ENCODE data around the gene WDTC1. TPM values are rescaled to one million over a fixed set of nuclear protein-coding genes. Genes with fewer than 3 reads are reported as not detected.

WDTC1 gene
- total RNA-seq, 1 donor from 2014 or later: 53.8 TPM

- no peak for TF ChIP-seq CTCF (IDR thresholded peaks at IDR 0.05; ENCODE audit: unreplicated experiment)
- Mint-ChIP-seq H3K27me3 (no peaks in the 10 kb centered on the region), H3K4me3 (ENCODE audit: low read depth) (no peak overlapping the region), H3K4me1 (ENCODE audit: low read depth) (no peaks in the 10 kb centered on the region), H3K27ac (no peak overlapping the region), H3K36me3 (ENCODE audit: insufficient read depth) (peaks cover 5% of the 10 kb centered on the region), H3K9me3 (ENCODE audit: low read depth) (no peaks in the 10 kb centered on the region)
- DNase-seq (ENCODE audit: low spot score, unreplicated experiment): no peak
Measured at GRCh38 chr1:27335506-27336422, 101.3 kb downstream of the WDTC1 start.

DNA sequence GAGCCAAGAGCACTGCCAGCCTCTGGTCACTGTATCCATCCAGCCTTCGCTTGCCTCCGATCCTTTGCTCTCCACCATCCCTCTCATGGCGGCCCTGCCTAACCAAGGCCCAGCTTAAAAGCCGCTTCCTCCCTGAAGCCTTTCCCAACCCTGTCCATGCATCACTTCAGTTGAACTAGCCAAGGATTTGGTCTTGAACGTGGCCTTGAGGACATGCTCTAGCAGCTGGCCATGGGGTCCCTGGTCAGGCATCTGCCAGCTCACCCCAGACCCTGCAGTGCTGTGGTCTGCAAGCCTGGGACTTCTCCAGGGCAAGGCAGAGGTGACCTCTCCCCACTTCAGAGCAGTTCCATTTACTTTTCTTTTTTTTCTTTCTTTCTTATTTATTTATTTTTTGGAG is 102.3 kb downstream of the WDTC1 start:
- Mint-ChIP-seq H3K36me3 (ENCODE audit: insufficient read depth) (peaks cover 5% of the 10 kb centered on the region), H3K4me3 (ENCODE audit: low read depth) (no peak overlapping the region), H3K4me1 (ENCODE audit: low read depth) (peaks cover 1% of the 10 kb centered on the region), H3K27me3 (no peaks in the 10 kb centered on the region), H3K27ac (no peak overlapping the region), H3K9me3 (ENCODE audit: low read depth) (no peaks in the 10 kb centered on the region)
- no peak for TF ChIP-seq CTCF (IDR thresholded peaks at IDR 0.05; ENCODE audit: unreplicated experiment)
- DNase-seq (ENCODE audit: low spot score, unreplicated experiment): no peak

DNA sequence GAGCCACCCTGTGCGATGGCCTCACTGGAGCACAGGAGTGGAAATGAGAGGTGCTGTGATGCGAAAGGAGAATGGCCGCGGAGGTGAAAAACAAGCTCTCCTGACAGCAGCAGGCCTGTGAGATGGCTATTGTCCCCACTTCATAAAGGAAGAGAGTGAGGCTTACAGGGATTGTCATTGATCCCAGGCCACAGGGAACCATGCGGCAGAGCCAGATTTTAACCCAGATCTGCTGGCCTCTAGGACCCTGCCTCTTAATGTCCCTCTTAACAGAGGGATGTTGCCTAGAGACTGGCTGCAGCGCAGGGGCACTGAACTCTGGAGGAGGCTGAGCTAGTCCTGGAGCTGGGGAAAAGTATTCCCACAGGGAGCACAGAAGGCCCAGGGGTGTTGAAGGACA is 104.3 kb downstream of the WDTC1 start:
- Mint-ChIP-seq H3K27ac (no peak overlapping the region), H3K36me3 (ENCODE audit: insufficient read depth) (peaks cover 5% of the 10 kb centered on the region)

DNA sequence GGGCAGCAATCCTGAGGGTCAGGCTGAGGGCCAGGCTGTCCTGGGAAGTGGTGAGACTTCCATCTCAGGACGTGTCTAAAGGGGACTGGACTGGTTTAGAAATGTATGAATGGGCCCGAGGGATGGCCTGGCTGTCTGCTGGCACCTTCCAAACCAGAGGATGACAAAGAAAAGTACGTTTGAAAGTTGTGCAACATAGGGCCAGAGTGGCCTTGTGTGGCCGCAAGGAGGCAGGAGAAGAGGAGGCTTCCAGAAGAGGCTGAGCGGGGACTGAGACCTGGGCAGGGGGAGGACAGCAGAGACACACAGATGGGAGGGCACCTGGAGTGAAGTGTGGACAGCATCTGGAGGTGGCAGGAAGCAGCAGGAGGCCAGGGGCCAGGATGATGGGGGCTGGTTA is 104.8 kb downstream of the WDTC1 start:
- Mint-ChIP-seq H3K9me3 (ENCODE audit: low read depth) (no peaks in the 10 kb centered on the region), H3K36me3 (ENCODE audit: insufficient read depth) (peaks cover 5% of the 10 kb centered on the region), H3K4me1 (ENCODE audit: low read depth) (peaks cover 14% of the 10 kb centered on the region), H3K27me3 (peaks cover 7% of the 10 kb centered on the region), H3K27ac (no peak overlapping the region), H3K4me3 (ENCODE audit: low read depth) (no peak overlapping the region)
- TF ChIP-seq CTCF (IDR thresholded peaks at IDR 0.05; ENCODE audit: unreplicated experiment): no peak
- no peak for DNase-seq (ENCODE audit: low spot score, unreplicated experiment)

More for the DNA sequence above, 104.3 kb downstream of the WDTC1 start:
- Mint-ChIP-seq H3K27me3 (peaks cover 7% of the 10 kb centered on the region), H3K9me3 (ENCODE audit: low read depth) (no peaks in the 10 kb centered on the region), H3K4me3 (ENCODE audit: low read depth) (no peak overlapping the region), H3K4me1 (ENCODE audit: low read depth) (peaks cover 14% of the 10 kb centered on the region)
- TF ChIP-seq CTCF (IDR thresholded peaks at IDR 0.05; ENCODE audit: unreplicated experiment): no peak
- no peak for DNase-seq (ENCODE audit: low spot score, unreplicated experiment)

- Mint-ChIP-seq H3K4me3 (ENCODE audit: low read depth) (peak within 1 kb of the TSS; percentile 66), H3K9me3 (ENCODE audit: low read depth) (no peaks in the 10 kb centered on the region), H3K27me3 (peaks cover 10% of the 10 kb centered on the region), H3K36me3 (ENCODE audit: insufficient read depth) (peaks cover 4% of the 10 kb centered on the region), H3K4me1 (ENCODE audit: low read depth) (peaks cover 14% of the 10 kb centered on the region), H3K27ac (peak within 1 kb of the TSS; percentile 33)
- no peak for DNase-seq (ENCODE audit: low spot score, unreplicated experiment)
- TF ChIP-seq CTCF (IDR thresholded peaks at IDR 0.05; ENCODE audit: unreplicated experiment): no peak
Measured at GRCh38 chr1:27341525-27342252, 107.3 kb downstream of the WDTC1 start, which contains the start of gene SYTL1. Gene SYTL1 (plus strand): TSS chr1:27342022. CDS start chr1:27345335, 3,313 bp downstream.

All from progenitor cell of endocrine pancreas (in vitro differentiated cells).